ENCODE measurements around the gene UBXN10. TPM values are rescaled to one million over a fixed set of nuclear protein-coding genes. Genes with fewer than 3 reads are reported as not detected.

The UBXN10 gene
- total RNA-seq, 1 donor from 2014 or later: 0.09 TPM

DNA sequence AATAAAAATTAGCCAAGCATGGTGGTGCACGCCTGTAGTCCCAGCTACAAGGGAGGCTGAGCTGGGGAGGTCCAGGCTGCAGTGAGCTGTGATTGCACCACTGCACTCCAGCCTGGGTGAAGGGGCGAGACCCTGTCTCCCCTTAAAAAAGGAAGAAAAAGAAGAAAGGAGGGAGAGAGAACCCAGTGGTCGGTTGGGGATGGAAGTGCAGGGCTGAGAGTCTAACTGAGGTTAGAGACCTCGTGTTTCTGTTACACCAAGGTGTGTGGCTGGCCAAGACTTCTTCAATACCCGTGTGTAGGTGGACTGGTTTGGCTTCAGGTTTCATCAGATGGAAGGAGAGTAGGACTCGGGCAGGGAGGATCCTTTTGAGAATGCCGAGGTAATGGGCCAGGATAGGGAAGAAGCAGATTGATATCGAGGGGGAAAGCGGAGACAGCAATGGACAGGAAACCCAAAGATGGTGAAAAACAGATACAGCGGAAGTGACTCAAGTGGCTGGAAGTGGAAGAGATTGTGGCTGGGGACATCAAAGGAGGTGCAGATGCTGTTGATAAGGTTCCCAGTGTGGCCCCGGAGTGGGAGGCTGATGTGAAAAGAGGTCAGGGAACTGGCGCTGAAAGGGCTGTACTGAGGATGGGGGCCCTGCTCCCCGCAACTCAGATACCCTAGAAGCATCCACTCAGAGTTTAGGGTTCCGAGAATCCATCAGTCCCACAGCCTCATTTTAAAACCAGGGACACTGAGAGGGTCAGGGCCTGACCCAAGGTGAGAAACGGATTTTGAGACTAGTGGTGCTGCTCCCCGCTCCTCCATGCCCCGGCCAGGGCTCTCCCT is 681 bp upstream of the UBXN10 start:
- no peak overlapping the region for H3K9ac ChIP-seq (ENCODE audit: low read length)
- Mint-ChIP-seq H3K9me3 (ENCODE audit: unreplicated experiment) (peaks cover 11% of the 10 kb centered on the region), H3K27me3 (ENCODE audit: low read depth, unreplicated experiment) (peaks cover 77% of the 10 kb centered on the region), H3K27ac (ENCODE audit: unreplicated experiment) (peak overlapping the region; percentile 20), H3K4me3 (ENCODE audit: unreplicated experiment) (peak overlapping the region; percentile 68), H3K4me1 (ENCODE audit: low read depth, unreplicated experiment) (peaks cover 9% of the 10 kb centered on the region), H3K36me3 (ENCODE audit: low read depth, unreplicated experiment) (peaks cover 2% of the 10 kb centered on the region)
- H4K20me1 ChIP-seq (ENCODE audit: insufficient read depth, low read length): no peaks in the 10 kb centered on the region
- H3K4me3 ChIP-seq (ENCODE audit: insufficient read depth, low read depth, low read length): no peak overlapping the region
- FAIRE-seq (no peak), DNase-seq (ENCODE audit: low read depth) (no peak)
- H3K36me3 ChIP-seq (ENCODE audit: insufficient read depth, low read length): no peaks in the 10 kb centered on the region
- H3K4me2 ChIP-seq (ENCODE audit: low read length): no peak overlapping the region
- H3K27ac ChIP-seq (ENCODE audit: low read depth, low read length): no peak overlapping the region
- peaks cover 7% of the 10 kb centered on the region for H3K4me1 ChIP-seq (ENCODE audit: insufficient read depth, low read length)
- TF ChIP-seq EZH2 (IDR thresholded peaks at IDR 0.05; ENCODE audit: insufficient read depth, low read length): no peak
- TF ChIP-seq, protein P1, sequence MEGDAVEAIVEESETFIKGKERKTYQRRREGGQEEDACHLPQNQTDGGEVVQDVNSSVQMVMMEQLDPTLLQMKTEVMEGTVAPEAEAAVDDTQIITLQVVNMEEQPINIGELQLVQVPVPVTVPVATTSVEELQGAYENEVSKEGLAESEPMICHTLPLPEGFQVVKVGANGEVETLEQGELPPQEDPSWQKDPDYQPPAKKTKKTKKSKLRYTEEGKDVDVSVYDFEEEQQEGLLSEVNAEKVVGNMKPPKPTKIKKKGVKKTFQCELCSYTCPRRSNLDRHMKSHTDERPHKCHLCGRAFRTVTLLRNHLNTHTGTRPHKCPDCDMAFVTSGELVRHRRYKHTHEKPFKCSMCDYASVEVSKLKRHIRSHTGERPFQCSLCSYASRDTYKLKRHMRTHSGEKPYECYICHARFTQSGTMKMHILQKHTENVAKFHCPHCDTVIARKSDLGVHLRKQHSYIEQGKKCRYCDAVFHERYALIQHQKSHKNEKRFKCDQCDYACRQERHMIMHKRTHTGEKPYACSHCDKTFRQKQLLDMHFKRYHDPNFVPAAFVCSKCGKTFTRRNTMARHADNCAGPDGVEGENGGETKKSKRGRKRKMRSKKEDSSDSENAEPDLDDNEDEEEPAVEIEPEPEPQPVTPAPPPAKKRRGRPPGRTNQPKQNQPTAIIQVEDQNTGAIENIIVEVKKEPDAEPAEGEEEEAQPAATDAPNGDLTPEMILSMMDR (IDR thresholded peaks at IDR 0.05; ENCODE audit: insufficient read depth, low read depth, low read length): no peak
- no peaks in the 10 kb centered on the region for H3K9me3 ChIP-seq (ENCODE audit: insufficient read depth, low read depth, low read length)
- H2AFZ ChIP-seq (ENCODE audit: low read depth, low read length): peak overlapping the region; percentile 56
- peaks cover 42% of the 10 kb centered on the region for H3K27me3 ChIP-seq (ENCODE audit: insufficient read depth, low read length)
- H3K79me2 ChIP-seq (ENCODE audit: insufficient read depth, low read length): no peaks in the 10 kb centered on the region

DNA sequence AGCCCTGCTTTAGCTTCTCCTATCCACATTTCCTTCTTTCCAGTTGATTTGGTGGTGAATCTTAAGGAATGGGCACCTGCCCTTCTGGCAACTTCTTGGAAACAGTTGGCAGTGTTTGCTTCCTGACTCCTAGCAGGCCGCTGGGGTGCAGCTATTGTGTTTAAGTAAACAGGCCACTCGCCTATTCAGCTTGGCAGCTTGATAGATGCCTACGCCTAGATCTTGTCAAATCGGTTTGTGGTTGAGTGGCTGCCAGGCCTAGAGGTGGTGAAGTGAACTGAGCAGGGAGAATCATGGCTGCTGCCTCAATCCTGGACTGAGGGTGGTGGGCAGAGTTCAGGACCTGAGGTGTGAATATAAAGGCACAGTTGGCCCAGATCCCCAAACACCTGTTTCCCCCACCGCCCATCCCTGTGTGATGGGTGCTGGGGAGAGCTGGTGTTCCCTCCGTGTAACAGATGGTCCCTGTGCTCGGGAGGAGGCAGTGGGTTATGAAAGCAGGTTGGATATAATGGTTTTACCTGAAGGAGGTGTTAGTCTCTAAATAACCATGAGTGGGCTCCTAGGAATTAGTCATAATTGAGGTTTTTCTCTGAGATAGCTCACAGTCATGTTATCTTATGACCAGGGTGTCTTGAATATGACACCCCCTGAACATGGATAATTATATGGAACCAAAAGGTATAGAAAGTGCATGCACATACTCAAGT is 1.4 kb downstream of the UBXN10 start:
- Mint-ChIP-seq H3K4me1 (ENCODE audit: low read depth, unreplicated experiment) (peaks cover 11% of the 10 kb centered on the region), H3K27me3 (ENCODE audit: low read depth, unreplicated experiment) (peaks cover 77% of the 10 kb centered on the region), H3K27ac (ENCODE audit: unreplicated experiment) (no peak overlapping the region), H3K4me3 (ENCODE audit: unreplicated experiment) (no peak overlapping the region), H3K9me3 (ENCODE audit: unreplicated experiment) (peaks cover 14% of the 10 kb centered on the region), H3K36me3 (ENCODE audit: low read depth, unreplicated experiment) (peaks cover 2% of the 10 kb centered on the region)
- Histone ChIP-seq H2AFZ (ENCODE audit: low read depth, low read length) (no peak overlapping the region), H3K4me3 (ENCODE audit: insufficient read depth, low read depth, low read length) (no peak overlapping the region), H3K27me3 (ENCODE audit: insufficient read depth, low read length) (peaks cover 48% of the 10 kb centered on the region), H3K4me1 (ENCODE audit: insufficient read depth, low read length) (peaks cover 7% of the 10 kb centered on the region), H3K4me2 (ENCODE audit: low read length) (no peak overlapping the region), H3K9ac (ENCODE audit: low read length) (no peak overlapping the region), H3K36me3 (ENCODE audit: insufficient read depth, low read length) (no peaks in the 10 kb centered on the region), H3K27ac (ENCODE audit: low read depth, low read length) (no peak overlapping the region), H4K20me1 (ENCODE audit: insufficient read depth, low read length) (no peaks in the 10 kb centered on the region), H3K79me2 (ENCODE audit: insufficient read depth, low read length) (no peaks in the 10 kb centered on the region), H3K9me3 (ENCODE audit: insufficient read depth, low read depth, low read length) (no peaks in the 10 kb centered on the region)
- TF ChIP-seq, protein P1 (IDR thresholded peaks at IDR 0.05; ENCODE audit: insufficient read depth, low read depth, low read length): no peak
- FAIRE-seq (no peak), DNase-seq (ENCODE audit: low read depth) (no peak)

All from astrocyte (in vitro differentiated cells and primary cell).